GM12878 (cell line): ENCODE data around the gene DCTN4. TPM values are rescaled to one million over a fixed set of nuclear protein-coding genes. Genes with fewer than 3 reads are reported as not detected.

Experiments used
- CBX5 ChIP-seq: sonication (generic); IDR thresholded peaks from 2 replicates; pipeline ENCODE4 v1.6.1; 2016; ENCODE audit warnings: low read depth, moderate library complexity, mild to moderate bottlenecking, inconsistent platforms
- CEBPZ ChIP-seq: fragments of 150-350 bp; IDR thresholded peaks from 2 replicates; pipeline ENCODE4 v1.6.1; 2016; ENCODE audit warnings: low read depth, low read length
- CUX1 ChIP-seq: IDR thresholded peaks from 2 replicates; pipeline ENCODE4 v1.6.1; 2012; ENCODE audit warnings: improper control_type of control experiment, low read depth, low read length; ENCODE audit not compliant: insufficient replicate concordance
- EED ChIP-seq: sonication (generic); IDR thresholded peaks from 2 replicates; pipeline ENCODE4 v1.6.1; 2016; ENCODE audit warnings: antibody characterized with exemption, low read depth
- IKZF2 ChIP-seq, 2 experiments: fragments of 450-650 bp; IDR thresholded peaks; 2 replicates each; pipeline ENCODE4 v1.6.1; 2017; ENCODE audit warnings: mild to moderate bottlenecking in 2 of 2, moderate library complexity in 2 of 2
- JUNB ChIP-seq: IDR thresholded peaks from 2 replicates; pipeline ENCODE4 v1.6.1; 2016; ENCODE audit warnings: antibody characterized with exemption, mild to moderate bottlenecking
- MXI1 ChIP-seq: fragments of 150-350 bp; IDR thresholded peaks from 2 replicates; pipeline ENCODE4 v1.6.1; 2011; ENCODE audit warnings: low read depth, mild to moderate bottlenecking, inconsistent platforms, low read length, improper control_type of control experiment
- NBN ChIP-seq: fragments of 450-650 bp; IDR thresholded peaks from 2 replicates; pipeline ENCODE4 v1.6.1; 2016
- NFIC ChIP-seq: IDR thresholded peaks from 2 replicates; pipeline ENCODE4 v1.6.1; 2012; ENCODE audit warnings: low read depth, mild to moderate bottlenecking, inconsistent platforms, low read length, moderate library complexity
- PAX5 ChIP-seq: IDR thresholded peaks from 2 replicates; pipeline ENCODE4 v1.6.1; 2011; ENCODE audit warnings: low read depth, low read length, borderline replicate concordance
- RUNX3 ChIP-seq: IDR thresholded peaks from 2 replicates; pipeline ENCODE4 v1.6.1; 2012; ENCODE audit warnings: low read length, inconsistent platforms
- STAT3 ChIP-seq: IDR thresholded peaks from 2 replicates; pipeline ENCODE4 v1.6.1; 2011; ENCODE audit warnings: low read depth, low read length, improper control_type of control experiment
- TARDBP ChIP-seq: IDR thresholded peaks from 2 replicates; pipeline ENCODE4 v1.6.1; 2016; ENCODE audit warnings: borderline replicate concordance
- WRNIP1 ChIP-seq: IDR thresholded peaks from 2 replicates; pipeline ENCODE4 v1.6.1; 2011; ENCODE audit warnings: low read depth, low read length, improper control_type of control experiment, borderline replicate concordance
- YY1 ChIP-seq: IDR thresholded peaks from 2 replicates; pipeline ENCODE4 v1.6.1; 2011; ENCODE audit warnings: low read depth, mild to moderate bottlenecking, low read length
- ZBTB33 ChIP-seq: fragments of 450-650 bp; IDR thresholded peaks from 2 replicates; pipeline ENCODE4 v1.6.1; 2017; ENCODE audit warnings: mild to moderate bottlenecking
- ZZZ3 ChIP-seq: IDR thresholded peaks from 2 replicates; pipeline ENCODE4 v1.6.1; 2011; ENCODE audit warnings: low read depth; ENCODE audit not compliant: control insufficient read depth, insufficient read length
- polyA plus RNA-seq, 11 experiments: library from polyadenylated mRNA; depleted of rRNA in 4 of 11; unstranded in 6 of 11; stranded (reverse) in 5 of 11; fragments of >200 nt; fragmentation: Nextera tagmentation in 4 of 11; fragmentation: Illumina TruSeq in 1 of 11; extraction: Ambion mirVana in 4 of 11; extraction: Trizol in 1 of 11; gene quantifications; 1 replicate in 1 of 11; 2 replicates in 10 of 11; pipeline versions ENCODE4 v1.2.1 to v1.2.3, GENCODE V29; 2011 to 2016; ENCODE audit warnings: inconsistent platforms in 2 of 11, missing spikeins in 2 of 11, low read depth in 1 of 11
- total RNA-seq, 4 experiments: library from RNA; depleted of rRNA in 3 of 4; stranded (reverse); fragments of >200 nt in 3 of 4; fragmentation: Illumina TruSeq in 1 of 4; extraction: Trizol in 1 of 4; gene quantifications; 2 replicates each; pipeline versions ENCODE4 v1.2.1 to v1.2.3, GENCODE V29; 2013 to 2021
- TF ChIP-seq, protein P1 (sequence below), 3 experiments: IDR thresholded peaks in 2 of 3; conservative IDR thresholded peaks in 1 of 3; 2 replicates each; pipeline ENCODE4 v1.5.1; 2011; ENCODE audit warnings: low read depth in 3 of 3, low read length in 3 of 3, mild to moderate bottlenecking in 3 of 3, control low read depth in 2 of 3, moderate library complexity in 2 of 3, inconsistent platforms in 1 of 3, mixed read lengths in 1 of 3; ENCODE audit not compliant: control insufficient read depth in 2 of 3, insufficient read depth in 1 of 3; ENCODE audit errors: extremely low read depth in 1 of 3

DCTN4 gene
- total and polyA plus RNA-seq, 10 of the 15 experiments (the other 5 are each of a cell fraction or from before 2014, with no cell fraction given): 7.6 to 27.8 (median 18.0) TPM

GRCh38 chr5:150789943-150790611 lies 31.3 kb upstream of the DCTN4 start (continued):
- TF ChIP-seq YY1 (peak; percentile 69; the same call in 1 of the 2 replicates), TARDBP (no peak), CBX5 (no peak), CEBPZ (no peak), CUX1 (no peak), STAT3 (no peak), WRNIP1 (no peak), IKZF2 (IDR thresholded peaks at IDR 0.05) (peak; percentile 55 to 60; a peak in 3 of 4 replicates), ZBTB33 (no peak), RUNX3 (peak; percentile 90), EED (peak; percentile 85), MXI1 (no peak), ZZZ3 (no peak), NFIC (peak; percentile 60; the same call in 1 of the 2 replicates), PAX5 (no peak), NBN (no peak), JUNB (peak; percentile 59; the same call in 1 of the 2 replicates)
- TF ChIP-seq, protein P1, sequence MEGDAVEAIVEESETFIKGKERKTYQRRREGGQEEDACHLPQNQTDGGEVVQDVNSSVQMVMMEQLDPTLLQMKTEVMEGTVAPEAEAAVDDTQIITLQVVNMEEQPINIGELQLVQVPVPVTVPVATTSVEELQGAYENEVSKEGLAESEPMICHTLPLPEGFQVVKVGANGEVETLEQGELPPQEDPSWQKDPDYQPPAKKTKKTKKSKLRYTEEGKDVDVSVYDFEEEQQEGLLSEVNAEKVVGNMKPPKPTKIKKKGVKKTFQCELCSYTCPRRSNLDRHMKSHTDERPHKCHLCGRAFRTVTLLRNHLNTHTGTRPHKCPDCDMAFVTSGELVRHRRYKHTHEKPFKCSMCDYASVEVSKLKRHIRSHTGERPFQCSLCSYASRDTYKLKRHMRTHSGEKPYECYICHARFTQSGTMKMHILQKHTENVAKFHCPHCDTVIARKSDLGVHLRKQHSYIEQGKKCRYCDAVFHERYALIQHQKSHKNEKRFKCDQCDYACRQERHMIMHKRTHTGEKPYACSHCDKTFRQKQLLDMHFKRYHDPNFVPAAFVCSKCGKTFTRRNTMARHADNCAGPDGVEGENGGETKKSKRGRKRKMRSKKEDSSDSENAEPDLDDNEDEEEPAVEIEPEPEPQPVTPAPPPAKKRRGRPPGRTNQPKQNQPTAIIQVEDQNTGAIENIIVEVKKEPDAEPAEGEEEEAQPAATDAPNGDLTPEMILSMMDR (IDR thresholded peaks at IDR 0.05 in 2 of 3, conservative IDR thresholded peaks at IDR 0.05 in 1 of 3; ENCODE audit: control insufficient read depth in 2 of 3, extremely low read depth in 1 of 3, insufficient read depth in 1 of 3, low read depth in 3 of 3, low read length in 3 of 3): no peak
